ENCODE data around the gene PRR9.

Gene PRR9

GRCh38 chr1:153206631-153207030 lies 10.8 kb upstream of the PRR9 start:
- no peaks in the 10 kb centered on the region for H3K27me3 ChIP-seq (replicated peaks)
- DNase-seq, result no peak
- H3K4me3 ChIP-seq (ENCODE audit: low read depth, low read length), result no peak overlapping the region
- H3K36me3 ChIP-seq (replicated peaks), result no peaks in the 10 kb centered on the region
- in situ Hi-C loops (cut with HindIII; ENCODE audit: low pct_ligation_motif_present, low sequenced_read_pairs), result no loop called here
- H3K27ac ChIP-seq, result no peak overlapping the region
- no peak for TF ChIP-seq CTCF (IDR thresholded peaks at IDR 0.05; ENCODE audit: low read depth, low read length, missing control alignments)

GRCh38 chr1:153210206-153210605 lies 7.2 kb upstream of the PRR9 start:
- no peak for DNase-seq
- no peaks in the 10 kb centered on the region for H3K27me3 ChIP-seq (replicated peaks)
- H3K36me3 ChIP-seq (replicated peaks), result no peaks in the 10 kb centered on the region
- H3K4me3 ChIP-seq (ENCODE audit: low read depth, low read length), result no peak overlapping the region
- in situ Hi-C loops (cut with HindIII; ENCODE audit: low pct_ligation_motif_present, low sequenced_read_pairs), result no loop called here
- TF ChIP-seq CTCF (IDR thresholded peaks at IDR 0.05; ENCODE audit: low read depth, low read length, missing control alignments), result no peak
- no peak overlapping the region for H3K27ac ChIP-seq

- Histone ChIP-seq H3K27me3 (replicated peaks) (no peaks in the 10 kb centered on the region), H3K27ac (no peak overlapping the region), H3K36me3 (replicated peaks) (no peaks in the 10 kb centered on the region), H3K4me3 (ENCODE audit: low read depth, low read length) (no peak overlapping the region)
- no peak for DNase-seq
- in situ Hi-C loops (cut with HindIII; ENCODE audit: low pct_ligation_motif_present, low sequenced_read_pairs), result no loop called here
- no peak for TF ChIP-seq CTCF (IDR thresholded peaks at IDR 0.05; ENCODE audit: low read depth, low read length, missing control alignments)
Measured at GRCh38 chr1:153212201-153212600, 5.2 kb upstream of the PRR9 start.

DNA sequence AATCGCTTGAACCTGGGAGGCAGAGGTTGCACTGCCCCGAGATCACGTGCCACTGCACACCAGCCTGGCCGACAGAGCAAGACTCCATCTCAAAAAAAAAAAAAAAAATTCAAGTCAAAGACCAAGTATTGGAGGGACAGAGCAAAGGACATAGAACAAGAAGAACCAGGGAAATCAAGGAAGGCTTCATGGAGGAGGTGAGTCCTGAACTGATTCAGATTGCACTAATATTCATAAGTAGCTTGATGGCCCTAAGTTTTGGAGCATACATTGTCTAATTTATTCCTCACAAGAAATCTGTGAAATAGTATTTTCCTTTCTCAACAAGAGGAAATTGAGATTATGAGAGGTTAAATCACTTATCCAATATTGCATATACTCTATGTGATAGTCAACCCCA lies 3.9 kb upstream of the PRR9 start:
- no peak overlapping the region for H3K27ac ChIP-seq
- in situ Hi-C loops (cut with HindIII; ENCODE audit: low pct_ligation_motif_present, low sequenced_read_pairs), result no loop called here

GRCh38 chr1:153217744-153218416 lies 496 bp downstream of the PRR9 start:
- no peak overlapping the region for H3K27ac ChIP-seq
- no peak for DNase-seq
- TF ChIP-seq CTCF (IDR thresholded peaks at IDR 0.05; ENCODE audit: low read depth, low read length, missing control alignments), result no peak
- no peak overlapping the region for H3K4me3 ChIP-seq (ENCODE audit: low read depth, low read length)
- H3K36me3 ChIP-seq (replicated peaks), result no peaks in the 10 kb centered on the region
- in situ Hi-C loops (cut with HindIII; ENCODE audit: low pct_ligation_motif_present, low sequenced_read_pairs), result no loop called here
- H3K27me3 ChIP-seq (replicated peaks), result no peaks in the 10 kb centered on the region

More for the DNA sequence above, 3.9 kb upstream of the PRR9 start:
- no peaks in the 10 kb centered on the region for H3K36me3 ChIP-seq (replicated peaks)
- no peak for TF ChIP-seq CTCF (IDR thresholded peaks at IDR 0.05; ENCODE audit: low read depth, low read length, missing control alignments)
- DNase-seq, result no peak
- H3K27me3 ChIP-seq (replicated peaks), result no peaks in the 10 kb centered on the region
- H3K4me3 ChIP-seq (ENCODE audit: low read depth, low read length), result no peak overlapping the region
